ENCODE results near the gene TTF1.
A peak's percentile ranks its signal among the peaks of the same experiment; 100 is the strongest.

Gene TTF1

DNA sequence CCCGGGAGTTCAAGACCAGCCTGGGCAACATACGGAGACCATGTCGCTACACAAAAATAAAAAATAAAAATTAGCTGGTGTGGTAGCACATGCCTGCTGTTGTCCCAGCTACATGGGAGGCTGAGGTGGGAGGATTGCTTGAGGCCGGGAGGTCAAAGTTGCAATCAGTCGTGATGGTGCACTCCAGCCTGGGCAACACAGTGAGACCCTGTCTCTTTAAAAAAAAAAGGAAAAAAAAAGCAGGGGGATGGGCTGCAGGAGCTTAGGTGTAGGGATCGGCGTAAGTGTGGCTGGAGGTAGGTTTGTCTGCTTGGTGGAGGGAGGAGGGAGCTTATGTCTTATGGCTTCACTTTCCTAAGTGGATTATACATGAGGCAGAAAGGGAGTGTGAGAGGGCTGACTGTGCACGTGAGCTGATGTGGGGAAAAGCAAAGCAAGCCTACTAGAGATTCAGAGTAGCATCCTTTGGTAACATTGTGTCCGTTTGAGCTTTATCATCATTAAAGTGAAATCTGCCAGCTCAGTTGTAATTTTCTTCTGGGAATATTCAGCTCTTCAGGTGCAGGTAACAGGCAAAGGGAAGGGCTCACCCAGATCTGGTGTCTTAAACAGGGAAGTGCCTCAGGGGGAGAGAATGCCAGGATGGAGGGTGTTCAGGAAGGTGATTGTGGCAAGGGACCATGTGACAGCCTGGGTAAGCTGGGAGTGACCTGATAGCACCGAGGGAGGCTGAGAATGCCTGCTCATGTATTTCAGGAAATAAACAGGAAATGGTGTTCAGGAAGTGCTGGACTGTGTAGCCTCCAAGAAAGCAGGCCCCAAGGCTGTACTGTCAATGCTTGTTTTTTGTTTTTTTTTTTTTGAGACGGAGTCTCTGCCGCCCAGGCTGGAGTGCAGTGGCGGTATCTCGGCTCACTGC is 34.2 kb downstream of the TTF1 start:
- peak in 34 of 42 donors; percentile 8 to 69 (median 37) for DNase-seq
- intact Hi-C loops (cut with DNase I) = no loop called here

GRCh38 chr9:132370592-132370991 is 36.0 kb downstream of the TTF1 start:
- intact Hi-C loops (cut with DNase I) = no loop called here
- DNase-seq = no peak

GRCh38 chr9:132369421-132369820 is 37.2 kb downstream of the TTF1 start:
- intact Hi-C loops (cut with DNase I) = loop anchor here (10.0 kb wide), 1 partner anchor 505 kb away; the partner anchor contains the start of genes AK8 and SPACA9
- DNase-seq = no peak

- DNase-seq = no peak
- intact Hi-C loops (cut with DNase I) = loop anchor here (10.0 kb wide), 1 partner anchor 507 kb away; the partner anchor contains the start of genes AK8 and SPACA9
These were observed 38.9 kb downstream of the TTF1 start for GRCh38 chr9:132367613-132368313.

- intact Hi-C loops (cut with DNase I) = loop anchor here (10.0 kb wide), 1 partner anchor 508 kb away; the partner anchor contains the start of genes AK8 and SPACA9
- no peak for DNase-seq
These were observed 40.2 kb downstream of the TTF1 start for GRCh38 chr9:132366481-132366880.

- no peak for DNase-seq
- intact Hi-C loops (cut with DNase I) = loop anchor here (10.0 kb wide), 1 partner anchor 509 kb away; the partner anchor contains the start of genes AK8 and SPACA9
These were observed 40.7 kb downstream of the TTF1 start for GRCh38 chr9:132365986-132366385.

- intact Hi-C loops (cut with DNase I) = loop anchor here (10.0 kb wide), 1 partner anchor 511 kb away; the partner anchor contains the start of genes AK8 and SPACA9
- no peak for DNase-seq
These were observed 42.6 kb downstream of the TTF1 start for GRCh38 chr9:132364068-132364467.

- no peak for DNase-seq
- intact Hi-C loops (cut with DNase I) = no loop called here
These were observed 48.9 kb downstream of the TTF1 start for GRCh38 chr9:132357764-132358163.

GRCh38 chr9:132356324-132356924 is 50.2 kb downstream of the TTF1 start:
- DNase-seq = no peak
- intact Hi-C loops (cut with DNase I) = no loop called here

- peak; percentile 92 to 99 (median 98) for DNase-seq
- intact Hi-C loops (cut with DNase I) = no loop called here
These were observed 51.8 kb downstream of the TTF1 start, which contains the start of gene SETX for GRCh38 chr9:132354637-132355355. Gene SETX, minus strand, starts transcription at chr9:132354986. Its CDS starts 5,558 bp downstream, at chr9:132349428.

DNA sequence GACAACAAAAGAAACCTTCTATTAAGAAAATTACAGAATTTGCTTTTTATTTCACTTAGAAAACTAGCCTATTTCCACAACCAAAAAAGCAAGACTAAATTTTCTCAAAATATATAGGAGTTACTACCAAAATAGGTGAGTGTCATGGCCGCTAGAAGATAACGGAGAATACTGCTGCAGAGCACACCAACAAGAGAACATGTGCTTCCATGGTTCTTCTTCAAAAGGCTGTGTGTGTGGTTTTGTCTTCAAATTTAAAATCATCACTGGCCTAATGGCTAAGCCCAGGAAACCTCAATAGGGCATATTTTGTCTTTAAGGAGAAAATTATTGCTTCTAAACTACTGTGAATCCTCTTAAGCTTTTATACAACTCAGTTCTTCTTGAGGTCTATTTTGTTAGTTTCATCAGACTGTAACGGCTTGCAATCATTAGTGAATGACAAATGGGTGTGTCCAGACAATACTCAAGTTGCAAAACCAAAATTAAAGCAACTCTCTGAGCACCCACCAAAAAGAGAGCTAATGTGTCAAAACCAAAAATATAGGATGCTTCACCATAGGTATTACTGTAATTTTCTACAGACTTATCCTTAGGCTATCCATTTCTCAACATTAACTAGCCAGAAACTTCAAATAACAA is 55.1 kb downstream of the TTF1 start:
- DNase-seq = no peak
- intact Hi-C loops (cut with DNase I) = no loop called here

- intact Hi-C loops (cut with DNase I) = no loop called here
- DNase-seq = no peak
These were observed 55.8 kb downstream of the TTF1 start for GRCh38 chr9:132350861-132351315.

- intact Hi-C loops (cut with DNase I) = loop anchor here (10.0 kb wide), 1 partner anchor 64 kb away; no protein-coding TSS in a partner anchor
These were observed 58.0 kb downstream of the TTF1 start for GRCh38 chr9:132348676-132349075.

GRCh38 chr9:132346177-132346576 is 60.5 kb downstream of the TTF1 start:
- intact Hi-C loops (cut with DNase I) = loop anchor here (10.0 kb wide), 1 partner anchor 61 kb away; no protein-coding TSS in a partner anchor
- DNase-seq = no peak

More at GRCh38 chr9:132348676-132349075, 58.0 kb downstream of the TTF1 start:
- DNase-seq = no peak

GRCh38 chr9:132341177-132341840 is 65.3 kb downstream of the TTF1 start:
- intact Hi-C loops (cut with DNase I) = loop anchor here (10.0 kb wide), 1 partner anchor 57 kb away; no protein-coding TSS in a partner anchor
- peak in 28 of 42 donors; percentile 12 to 77 (median 46) for DNase-seq

- no peak for DNase-seq
- intact Hi-C loops (cut with DNase I) = no loop called here
These were observed 72.3 kb downstream of the TTF1 start for GRCh38 chr9:132334364-132334763.

DNA sequence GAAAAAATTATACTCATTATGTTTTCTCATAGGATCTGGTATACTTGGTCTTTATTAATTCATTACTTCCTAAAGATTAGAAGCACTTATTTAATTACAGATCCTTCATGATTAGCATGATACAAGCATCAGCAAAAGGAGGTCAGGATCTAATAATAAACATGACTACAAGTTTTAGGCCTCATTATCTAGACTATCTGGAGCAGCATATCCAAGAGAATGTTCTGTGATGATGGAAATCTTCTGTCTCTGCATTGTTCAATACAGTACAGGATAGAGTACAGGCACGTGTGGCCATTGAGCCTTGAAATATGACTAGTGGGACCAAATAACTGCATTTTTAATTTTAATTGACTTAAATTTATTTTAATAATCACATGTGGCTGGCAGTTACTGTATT is 73.1 kb downstream of the TTF1 start:
- intact Hi-C loops (cut with DNase I) = no loop called here
- no peak for DNase-seq

Measured in head of caudate nucleus (tissue), 42 donors.